H1 (cell line): ENCODE results near the gene SPINT1. TPM values are rescaled to one million over a fixed set of nuclear protein-coding genes. Genes with fewer than 3 reads are reported as not detected.

Experiments used
- CTCF ChIA-PET: fragments of 300-600 bp; sonication (Branson Sonifier 250); formaldehyde crosslinking; loops from one replicate; lab custom pipeline; 2021; ENCODE audit not compliant: partially characterized antibody; lab: Charles Lee
- POLR2A ChIA-PET: fragments of 300-600 bp; sonication (Branson Sonifier 250); formaldehyde crosslinking; loops from one replicate; lab custom pipeline; 2021; ENCODE audit warnings: inconsistent platforms; ENCODE audit not compliant: partially characterized antibody; lab: Charles Lee
- DNase-seq, 2 experiments: peaks; one replicate each; pipeline versions ENCODE4 v3.0.0 to v3.0.0-alpha.2; 2010 to 2022; ENCODE audit warnings: low spot score in 2 of 2, low read depth in 1 of 2, mixed read lengths in 1 of 2
- FAIRE-seq: peaks from 2 replicates; lab custom pipeline; 2011; peaks lifted over from hg19 to GRCh38; lab: Jason Lieb, UNC
- H2AFZ ChIP-seq: 2 replicates; pipeline ENCODE4 v1.8.1; 2012; ENCODE audit warnings: low read length, inconsistent platforms
- H2AK5ac ChIP-seq: 2 replicates; pipeline ENCODE4 v1.6.1; 2013; ENCODE audit warnings: low read depth, low read length
- H2BK120ac ChIP-seq: replicated peaks from 2 replicates; pipeline ENCODE3; 2013; ENCODE audit warnings: low read depth, low read length, inconsistent platforms
- H2BK12ac ChIP-seq: 2 replicates; pipeline ENCODE4 v1.6.1; 2013; ENCODE audit warnings: low read depth, low read length
- H2BK15ac ChIP-seq: 2 replicates; pipeline ENCODE4 v1.6.1; 2013; ENCODE audit warnings: low read length
- H2BK20ac ChIP-seq: 2 replicates; pipeline ENCODE4 v1.6.1; 2013; ENCODE audit warnings: low read length
- H2BK5ac ChIP-seq: 2 replicates; pipeline ENCODE4 v1.6.1; 2013; ENCODE audit warnings: low read depth, low read length
- H3K14ac ChIP-seq: 2 replicates; pipeline ENCODE4 v1.6.1; 2013; ENCODE audit warnings: inconsistent platforms; ENCODE audit not compliant: insufficient read length
- H3K18ac ChIP-seq: 2 replicates; pipeline ENCODE4 v1.6.1; 2013; ENCODE audit warnings: low read length; ENCODE audit errors: extremely low read depth
- H3K23ac ChIP-seq: 2 replicates; pipeline ENCODE4 v1.6.1; 2013; ENCODE audit warnings: inconsistent platforms; ENCODE audit not compliant: insufficient read length
- H3K23me2 ChIP-seq: 2 replicates; pipeline ENCODE4 v1.6.1; 2013; ENCODE audit warnings: low read depth, low read length
- H3K27ac ChIP-seq: 2 replicates; pipeline ENCODE4 v1.6.1; 2011; ENCODE audit warnings: low read depth, low read length, inconsistent platforms
- H3K27me3 ChIP-seq, 4 experiments: replicated peaks in 1 of 4; 1 replicate in 1 of 4; 2 replicates in 3 of 4; pipeline versions ENCODE4 v1.6.1 to v1.8.1; 2011 to 2013; ENCODE audit warnings: low read length in 3 of 4, mild to moderate bottlenecking in 3 of 4, inconsistent platforms in 2 of 4, mixed read lengths in 2 of 4, moderate library complexity in 1 of 4; ENCODE audit not compliant: control insufficient read depth in 3 of 4, insufficient read depth in 3 of 4; ENCODE audit errors: extremely low read depth in 1 of 4
- H3K36me3 ChIP-seq, 4 experiments: 2 replicates each; pipeline versions ENCODE4 v1.6.1 to v1.8.1; 2011 to 2013; ENCODE audit warnings: mild to moderate bottlenecking in 4 of 4, low read length in 3 of 4, moderate library complexity in 2 of 4, control low read depth in 1 of 4, inconsistent platforms in 1 of 4; ENCODE audit not compliant: insufficient read depth in 4 of 4, control insufficient read depth in 2 of 4
- H3K4ac ChIP-seq: replicated peaks from 2 replicates; pipeline ENCODE3; 2013; ENCODE audit warnings: low read length, low read depth, mixed read lengths, inconsistent platforms; ENCODE audit not compliant: insufficient read length
- H3K4me1 ChIP-seq, 4 experiments: replicated peaks in 1 of 4; 1 replicate in 1 of 4; 2 replicates in 3 of 4; pipeline versions ENCODE4 v1.6.1 to v1.8.1; 2011 to 2013; ENCODE audit warnings: low read length in 3 of 4, inconsistent platforms in 2 of 4, mixed read lengths in 1 of 4; ENCODE audit not compliant: insufficient read depth in 4 of 4, control insufficient read depth in 3 of 4
- H3K4me2 ChIP-seq, 2 experiments: 2 replicates each; pipeline versions ENCODE4 v1.6.1 to v1.8.1; 2011 to 2013; ENCODE audit warnings: low read depth in 2 of 2, low read length in 2 of 2, control low read depth in 1 of 2, inconsistent platforms in 1 of 2, mild to moderate bottlenecking in 1 of 2; ENCODE audit not compliant: insufficient read depth in 1 of 2
- H3K4me3 ChIP-seq, 4 experiments: fragments of 200-600, 300-600 bp in 1 of 4; sonication (generic), shearing (Covaris generic), sonication (Bioruptor Twin) in 1 of 4; 2 replicates each; pipeline versions ENCODE4 v1.5.1 to v1.8.1; 2011 to 2016; ENCODE audit warnings: low read length in 4 of 4, low read depth in 3 of 4, control low read depth in 2 of 4, inconsistent platforms in 2 of 4, mild to moderate bottlenecking in 2 of 4, mixed read lengths in 1 of 4, moderate library complexity in 1 of 4; ENCODE audit not compliant: insufficient read depth in 2 of 4; ENCODE audit errors: extremely low read depth in 1 of 4
- H3K56ac ChIP-seq: replicated peaks from 2 replicates; pipeline ENCODE3; 2013; ENCODE audit warnings: low read depth, mild to moderate bottlenecking, mixed read lengths, low read length, inconsistent platforms; ENCODE audit not compliant: insufficient read length
- H3K79me1 ChIP-seq: 2 replicates; pipeline ENCODE4 v1.6.1; 2013; ENCODE audit warnings: low read depth, low read length, control low read depth
- H3K79me2 ChIP-seq, 2 experiments: 2 replicates each; pipeline versions ENCODE4 v1.6.1 to v1.8.1; 2012 to 2013; ENCODE audit warnings: low read length in 2 of 2, mild to moderate bottlenecking in 2 of 2, inconsistent platforms in 1 of 2; ENCODE audit not compliant: insufficient read depth in 2 of 2, control insufficient read depth in 1 of 2
- H3K9ac ChIP-seq, 4 experiments: replicated peaks in 1 of 4; 1 replicate in 1 of 4; 2 replicates in 3 of 4; pipeline versions ENCODE4 v1.6.1 to v1.8.1; 2011 to 2013; ENCODE audit warnings: low read depth in 3 of 4, low read length in 3 of 4, control low read depth in 2 of 4, mild to moderate bottlenecking in 2 of 4, moderate library complexity in 2 of 4, inconsistent platforms in 1 of 4; ENCODE audit errors: extremely low read depth in 1 of 4
- H3K9me3 ChIP-seq, 2 experiments: 2 replicates each; pipeline versions ENCODE4 v1.6.1 to v1.8.1; 2012 to 2013; ENCODE audit warnings: mild to moderate bottlenecking in 2 of 2, moderate library complexity in 2 of 2, control low read depth in 1 of 2, inconsistent platforms in 1 of 2, low read depth in 1 of 2, low read length in 1 of 2, mixed read lengths in 1 of 2; ENCODE audit not compliant: insufficient read depth in 2 of 2
- H4K20me1 ChIP-seq, 2 experiments: replicated peaks in 1 of 2; 2 replicates each; pipeline versions ENCODE3 to v1.8.1; 2011 to 2013; ENCODE audit warnings: inconsistent platforms in 2 of 2, low read length in 2 of 2, mild to moderate bottlenecking in 1 of 2; ENCODE audit not compliant: insufficient read depth in 2 of 2, control insufficient read depth in 1 of 2
- H4K5ac ChIP-seq: 2 replicates; pipeline ENCODE4 v1.6.1; 2013; ENCODE audit warnings: low read length, low read depth, mixed read lengths, inconsistent platforms; ENCODE audit not compliant: insufficient read length
- H4K8ac ChIP-seq: 2 replicates; pipeline ENCODE4 v1.8.0; 2013; ENCODE audit warnings: mild to moderate bottlenecking, moderate library complexity, low read length, inconsistent platforms; ENCODE audit not compliant: insufficient read depth; ENCODE audit errors: extremely low read depth
- H4K91ac ChIP-seq: replicated peaks from 2 replicates; pipeline ENCODE3; 2013; ENCODE audit warnings: low read length, mixed read lengths, inconsistent platforms; ENCODE audit not compliant: insufficient read length
- CBX8 ChIP-seq: fragments of 300-800, 300-1000 bp; sonication (generic); IDR thresholded peaks from 2 replicates; pipeline ENCODE4 v1.7.1; 2016; ENCODE audit warnings: low read depth, low read length, borderline replicate concordance
- CHD1 ChIP-seq: IDR thresholded peaks from 2 replicates; pipeline ENCODE4 v1.6.1; 2012; ENCODE audit warnings: low read depth, low read length, improper control_type of control experiment
- CREB1 ChIP-seq: IDR thresholded peaks from 2 replicates; pipeline ENCODE4 v1.6.1; 2012; ENCODE audit warnings: inconsistent platforms
- KDM1A ChIP-seq: fragments of 200-600, 300-600 bp; sonication (generic); IDR thresholded peaks from 2 replicates; pipeline ENCODE4 v1.7.1; 2016; ENCODE audit warnings: mild to moderate bottlenecking, low read length, borderline replicate concordance
- TAF1 ChIP-seq: IDR thresholded peaks from 2 replicates; pipeline ENCODE4 v1.6.1; 2011; ENCODE audit warnings: mild to moderate bottlenecking, low read depth, low read length
- WGBS, 2 experiments: shearing (Covaris generic) in 1 of 2; methylation state at CpG; one replicate each; pipeline versions ENCODE4 v1.1.6 to v1.1.7; 2013 to 2015; ENCODE audit warnings: low lambda C conversion rate in 2 of 2, mixed read lengths in 2 of 2, inconsistent platforms in 1 of 2, low coverage in 1 of 2, missing lambda C conversion rate in 1 of 2; ENCODE audit not compliant: insufficient replicate concordance in 2 of 2, insufficient coverage in 1 of 2, insufficient read length in 1 of 2; ENCODE audit errors: extremely low coverage in 1 of 2, missing lambda C conversion rate in 1 of 2; 5-methylcytosine and 5-hydroxymethylcytosine counted together
- polyA plus RNA-seq, 7 experiments: library from polyadenylated mRNA; depleted of rRNA in 3 of 7; stranded (reverse) in 5 of 7; unstranded in 2 of 7; fragments of >200 nt in 5 of 7; fragments of 200-250 nt in 2 of 7; gene quantifications; 1 replicate in 5 of 7; 2 replicates in 1 of 7; 4 replicates in 1 of 7; pipeline versions ENCODE4 v1.2.1 to v1.2.3, GENCODE V29; 2011 to 2013; ENCODE audit warnings: missing spikeins in 2 of 7, mixed read lengths in 2 of 7
- total RNA-seq: library from RNA; stranded (reverse); fragmentation: NEBNext Ultra II Directional; extraction: Animal tissue kit (Norgen Biotek cat#: 25700); gene quantifications from 2 replicates; pipeline ENCODE4 v1.2.1, GENCODE V29; 2021

SPINT1 gene
- total and polyA plus RNA-seq, 2 of the 8 experiments (the other 6 are each of a cell fraction or from before 2014, with no cell fraction given): 117 to 155 TPM

DNA sequence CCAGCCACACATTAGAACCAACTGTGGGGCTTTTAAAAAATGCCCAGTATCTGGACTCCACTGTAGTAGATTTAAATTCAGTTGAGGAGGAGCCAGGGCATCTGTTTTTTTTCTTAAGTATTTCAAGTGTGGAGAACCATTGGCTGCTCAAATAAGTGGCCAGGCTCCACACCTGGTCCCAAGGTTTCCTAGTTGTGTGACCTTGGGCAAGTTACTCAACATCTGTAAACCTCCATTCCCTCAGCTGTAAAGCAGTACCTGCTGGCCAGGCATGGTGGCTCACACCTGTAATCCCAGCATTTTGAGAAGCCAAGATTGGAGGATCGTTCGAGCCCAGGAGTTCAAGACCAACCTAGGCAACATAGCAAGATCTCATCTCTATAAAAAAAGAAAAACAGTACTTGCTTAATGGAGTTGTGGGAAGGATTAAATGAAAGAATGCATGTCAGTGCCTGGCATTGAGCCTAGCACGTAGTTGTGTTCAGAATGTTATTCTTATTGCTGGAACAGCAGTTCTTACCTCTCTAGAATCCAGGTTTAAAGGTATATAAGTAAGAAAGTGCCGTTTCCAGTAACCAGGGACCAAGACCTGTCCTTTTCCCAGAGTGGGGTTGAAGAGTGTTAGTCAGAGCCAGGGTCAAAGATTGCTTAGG, 17.3 kb upstream of the SPINT1 start:
- Histone ChIP-seq H3K14ac (no peak overlapping the region), H3K9ac (no peak overlapping the region), H2BK15ac (no peak overlapping the region), H3K36me3 (no peaks in the 10 kb centered on the region), H3K56ac (no peak overlapping the region), H3K23me2 (no peaks in the 10 kb centered on the region), H2BK20ac (no peak overlapping the region), H3K18ac (no peak overlapping the region), H3K23ac (no peak overlapping the region), H2BK12ac (no peak overlapping the region), H3K79me1 (no peaks in the 10 kb centered on the region), H2AFZ (no peak overlapping the region), H4K8ac (no peak overlapping the region), H3K4ac (no peak overlapping the region), H3K4me1 (no peaks in the 10 kb centered on the region), H3K4me2 (no peak overlapping the region), H4K91ac (no peak overlapping the region), H4K20me1 (no peaks in the 10 kb centered on the region), H3K27ac (no peak overlapping the region), H3K79me2 (no peaks in the 10 kb centered on the region), H3K9me3 (no peaks in the 10 kb centered on the region), H2BK5ac (no peak overlapping the region), H2BK120ac (no peak overlapping the region), H2AK5ac (no peak overlapping the region), H3K27me3 (no peaks in the 10 kb centered on the region), H4K5ac (no peak overlapping the region), H3K4me3 (no peak overlapping the region)
- TF ChIP-seq TAF1 (no peak), CBX8 (no peak), KDM1A (no peak), CREB1 (no peak), CHD1 (no peak)
- no peak for DNase-seq
- ChIA-PET POLR2A (no interaction called here), CTCF (interaction anchor here (2.2 to 3.7 kb wide), 2 partner anchors 10 to 32 kb away, joined by 5 to 18 read pairs; no protein-coding TSS in a partner anchor)
- 88% methylated on average over 4 of the region's 4 CpGs; no CpG with 5 or more reads in 1 of the 2 experiments for WGBS, 2 experiments
- FAIRE-seq: no peak
